Upper lobe of right lung (tissue), 1 donor: ENCODE results near the gene PCNX2. TPM values are rescaled to one million over a fixed set of nuclear protein-coding genes. Genes with fewer than 3 reads are reported as not detected.

Experiments used
- ATAC-seq: fragments of 200-7000 bp; cut with Tn5 transposase; one replicate; pipeline ENCODE4 v1.9.1; 2020; ENCODE audit warnings: mild to moderate bottlenecking, moderate library complexity
- DNase-seq: peaks from one replicate; pipeline ENCODE4 v3.0.0-alpha.2; 2020
- H3K27ac ChIP-seq: fragments of 200-600 bp; one replicate; pipeline ENCODE4 v1.8.0; 2022
- H3K27me3 ChIP-seq: fragments of 200-600 bp; one replicate; pipeline ENCODE4 v1.8.0; 2022; ENCODE audit warnings: mild to moderate bottlenecking
- H3K36me3 ChIP-seq: fragments of 200-600 bp; one replicate; pipeline ENCODE4 v1.8.0; 2022
- H3K4me1 ChIP-seq: fragments of 200-600 bp; one replicate; pipeline ENCODE4 v1.8.0; 2022
- H3K4me3 ChIP-seq: fragments of 200-600 bp; one replicate; pipeline ENCODE4 v1.8.0; 2022; ENCODE audit warnings: mild to moderate bottlenecking
- H3K9me3 ChIP-seq: fragments of 200-600 bp; one replicate; pipeline ENCODE4 v1.8.0; 2022
- intact Hi-C: fragments of 100-400 bp; cut with DNase I; formaldehyde crosslinking; loops from one replicate; pipeline ENCODE4 v1.11.0; 2022
- total RNA-seq: library from RNA; stranded (reverse); fragmentation: NEBNext Ultra II Directional; extraction: Animal tissue kit (Norgen Biotek cat#: 25700); gene quantifications from one replicate; pipeline ENCODE4 v1.2.1, GENCODE V29; 2021
- TF ChIP-seq, protein P1 (sequence below): fragments of 200-600 bp; IDR thresholded peaks from one replicate; pipeline ENCODE4 v1.8.0; 2022; ENCODE audit warnings: antibody characterized with exemption
- donor health status: DM: no; HTN: yes; CAD: no; lungs with severe emphysema.

The PCNX2 gene
- total RNA-seq, 1 donor from 2014 or later = 6.8 TPM

DNA sequence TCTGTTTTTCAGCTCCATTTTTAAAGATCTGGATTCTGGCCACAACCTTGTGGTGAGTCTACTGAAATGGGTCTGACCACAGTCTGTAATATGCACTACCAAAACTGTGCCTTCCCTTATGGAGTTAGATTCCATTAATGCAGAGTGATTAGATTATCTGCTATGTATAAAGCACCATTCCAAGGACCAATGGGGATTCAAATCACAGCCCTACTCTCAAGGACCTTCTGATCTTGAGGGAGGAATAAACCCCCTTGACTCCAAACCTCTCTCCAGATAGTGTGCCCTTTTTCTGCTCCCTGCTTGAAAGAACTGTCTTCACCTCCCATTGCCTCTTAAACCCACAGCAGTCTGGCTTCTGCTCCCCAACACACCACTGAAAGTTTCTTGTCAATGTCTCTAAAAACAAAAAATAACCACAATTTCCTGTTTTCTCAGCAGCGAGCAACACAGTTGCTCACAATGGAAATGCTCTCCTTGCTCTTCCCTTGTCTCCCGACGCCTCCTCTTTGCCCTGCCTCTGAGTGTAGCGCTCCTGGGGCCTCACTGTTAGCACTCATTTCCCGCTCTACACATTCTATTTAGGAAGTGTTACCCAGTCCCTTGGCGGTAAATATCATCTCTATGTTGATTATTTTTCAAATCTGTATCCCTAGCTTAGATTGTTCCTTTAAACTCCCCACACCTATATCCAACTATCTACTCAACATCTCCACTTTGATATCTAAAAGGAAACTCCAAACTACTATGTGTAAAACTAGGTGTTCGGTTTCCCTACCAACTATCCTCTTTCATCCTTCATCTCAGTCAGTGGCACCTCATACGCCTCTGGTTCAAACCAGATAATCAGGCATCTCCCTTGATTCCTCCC, 13.6 kb downstream of the PCNX2 start:
- Histone ChIP-seq H3K9me3 (no peaks in the 10 kb centered on the region), H3K27ac (no peak overlapping the region), H3K4me3 (no peak overlapping the region), H3K4me1 (no peaks in the 10 kb centered on the region), H3K27me3 (no peaks in the 10 kb centered on the region), H3K36me3 (no peaks in the 10 kb centered on the region)
- TF ChIP-seq, protein P1, sequence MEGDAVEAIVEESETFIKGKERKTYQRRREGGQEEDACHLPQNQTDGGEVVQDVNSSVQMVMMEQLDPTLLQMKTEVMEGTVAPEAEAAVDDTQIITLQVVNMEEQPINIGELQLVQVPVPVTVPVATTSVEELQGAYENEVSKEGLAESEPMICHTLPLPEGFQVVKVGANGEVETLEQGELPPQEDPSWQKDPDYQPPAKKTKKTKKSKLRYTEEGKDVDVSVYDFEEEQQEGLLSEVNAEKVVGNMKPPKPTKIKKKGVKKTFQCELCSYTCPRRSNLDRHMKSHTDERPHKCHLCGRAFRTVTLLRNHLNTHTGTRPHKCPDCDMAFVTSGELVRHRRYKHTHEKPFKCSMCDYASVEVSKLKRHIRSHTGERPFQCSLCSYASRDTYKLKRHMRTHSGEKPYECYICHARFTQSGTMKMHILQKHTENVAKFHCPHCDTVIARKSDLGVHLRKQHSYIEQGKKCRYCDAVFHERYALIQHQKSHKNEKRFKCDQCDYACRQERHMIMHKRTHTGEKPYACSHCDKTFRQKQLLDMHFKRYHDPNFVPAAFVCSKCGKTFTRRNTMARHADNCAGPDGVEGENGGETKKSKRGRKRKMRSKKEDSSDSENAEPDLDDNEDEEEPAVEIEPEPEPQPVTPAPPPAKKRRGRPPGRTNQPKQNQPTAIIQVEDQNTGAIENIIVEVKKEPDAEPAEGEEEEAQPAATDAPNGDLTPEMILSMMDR = no peak
- peak; percentile 78 for ATAC-seq
- intact Hi-C loops = no loop called here
- DNase-seq = no peak

DNA sequence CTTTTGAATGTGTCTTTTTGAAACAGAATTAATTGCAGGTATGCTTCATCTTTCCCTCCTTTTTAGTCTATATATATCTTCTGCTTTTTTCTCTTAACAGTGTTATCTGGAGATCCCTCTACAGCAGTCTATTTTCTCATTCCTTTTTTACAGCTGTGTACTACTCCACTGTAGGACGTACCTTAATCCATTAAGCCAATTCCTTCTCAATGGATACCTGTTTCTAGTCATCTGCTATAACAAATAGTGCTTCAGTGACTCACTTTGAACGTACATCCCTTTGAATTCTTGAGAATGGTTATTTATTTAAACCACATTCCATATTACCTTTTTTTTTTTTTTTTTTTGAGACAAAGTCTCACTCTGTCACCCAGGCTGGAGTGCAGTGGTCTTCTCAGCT, 15.6 kb downstream of the PCNX2 start:
- DNase-seq = no peak
- ATAC-seq = no peak
- Histone ChIP-seq H3K4me3 (no peak overlapping the region), H3K36me3 (no peaks in the 10 kb centered on the region), H3K27me3 (no peaks in the 10 kb centered on the region), H3K4me1 (no peaks in the 10 kb centered on the region), H3K9me3 (no peaks in the 10 kb centered on the region), H3K27ac (no peak overlapping the region)
- intact Hi-C loops = no loop called here
- TF ChIP-seq, protein P1 = no peak

DNA sequence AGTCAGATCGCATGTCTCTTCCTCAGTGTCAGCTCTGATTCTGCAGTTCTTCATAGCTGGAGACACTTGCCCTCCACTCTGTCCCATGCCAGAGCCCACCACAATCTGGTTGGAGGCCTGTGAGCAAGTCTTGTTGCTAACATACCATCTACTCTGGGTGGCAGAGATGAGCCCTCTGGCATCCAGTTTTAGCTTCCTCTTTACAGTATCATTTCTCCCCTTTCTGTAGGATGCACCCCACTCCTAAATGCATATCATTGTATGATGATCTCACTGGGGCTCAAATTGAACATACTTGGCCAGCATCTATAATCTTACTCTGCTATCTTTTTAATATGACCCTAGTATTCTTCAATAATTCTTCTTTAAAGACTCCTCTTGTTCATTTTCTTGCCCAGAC, 16.9 kb downstream of the PCNX2 start:
- no peak for DNase-seq
- ATAC-seq = no peak
- intact Hi-C loops = no loop called here
- Histone ChIP-seq H3K36me3 (no peaks in the 10 kb centered on the region), H3K4me1 (no peaks in the 10 kb centered on the region), H3K27me3 (no peaks in the 10 kb centered on the region), H3K27ac (no peak overlapping the region), H3K9me3 (no peaks in the 10 kb centered on the region), H3K4me3 (no peak overlapping the region)
- TF ChIP-seq, protein P1 = no peak

DNA sequence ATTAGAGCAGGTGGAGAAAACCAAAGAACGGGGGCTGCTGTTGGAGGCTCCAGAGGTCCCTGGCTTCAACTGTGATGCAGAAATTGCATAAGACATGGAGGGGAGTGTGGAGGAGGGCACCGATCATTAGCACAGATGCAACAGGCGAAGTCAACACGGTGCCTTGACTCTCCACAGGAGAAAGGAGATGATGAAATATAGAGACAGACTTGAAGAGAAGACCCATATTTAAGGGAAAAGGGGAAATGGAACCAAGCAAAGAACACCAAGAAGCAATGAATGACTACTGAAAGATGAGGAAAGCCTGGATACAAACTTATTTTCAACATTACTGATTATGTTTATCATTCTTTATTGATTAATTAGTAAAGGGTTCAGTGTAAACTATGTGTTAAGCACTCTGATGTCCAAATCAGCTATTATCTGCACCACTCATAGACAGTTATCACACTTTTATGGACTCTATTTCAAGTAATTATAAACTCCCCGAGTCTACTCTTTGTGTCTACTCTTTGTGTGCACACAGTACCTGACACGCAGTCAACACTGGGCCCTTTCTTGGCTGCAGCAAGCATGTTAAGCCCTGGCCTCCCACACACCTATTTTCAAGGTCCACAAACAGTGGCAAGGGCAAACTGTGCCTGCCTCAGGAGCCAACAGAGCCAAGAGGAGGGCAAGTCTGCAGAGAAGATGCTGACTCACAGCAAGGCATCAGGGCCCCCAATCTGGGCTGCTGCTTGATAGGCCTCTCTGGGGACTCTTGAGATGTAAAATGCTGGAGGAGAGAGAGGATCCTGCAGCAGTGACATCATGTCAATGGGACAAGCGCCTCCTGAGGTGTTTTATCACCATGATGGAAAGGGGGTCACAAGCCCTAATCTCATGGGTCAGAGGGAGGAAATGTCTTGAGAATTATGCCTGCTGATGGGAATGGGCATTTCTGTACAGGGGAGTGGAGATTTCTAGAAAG, 17.6 kb downstream of the PCNX2 start:
- Histone ChIP-seq H3K36me3 (no peaks in the 10 kb centered on the region), H3K4me3 (no peak overlapping the region), H3K27me3 (no peaks in the 10 kb centered on the region), H3K9me3 (no peaks in the 10 kb centered on the region), H3K4me1 (no peaks in the 10 kb centered on the region), H3K27ac (no peak overlapping the region)
- ATAC-seq = peak; percentile 32
- intact Hi-C loops = no loop called here
- TF ChIP-seq, protein P1 = no peak
- no peak for DNase-seq

DNA sequence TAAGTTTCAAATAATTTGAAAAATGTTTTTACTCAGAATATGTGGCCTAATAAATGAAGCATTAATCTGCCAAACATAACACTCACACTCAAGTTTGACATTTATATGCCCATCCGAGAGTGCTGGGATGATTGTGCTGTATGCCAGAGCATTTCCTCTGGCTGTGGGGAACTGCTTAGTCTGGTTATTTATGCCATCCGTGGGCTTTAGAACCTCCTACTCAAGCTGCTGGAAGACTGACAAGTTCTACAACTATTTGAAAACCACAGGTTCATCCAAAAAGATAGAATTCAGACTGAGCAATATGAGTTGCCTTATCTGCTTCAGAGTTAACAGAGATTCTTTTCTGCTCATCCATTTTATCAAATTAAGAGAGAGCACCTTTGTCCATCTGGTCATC, 25.9 kb downstream of the PCNX2 start:
- intact Hi-C loops = no loop called here
- TF ChIP-seq, protein P1 = no peak
- no peak overlapping the region for H3K4me3 ChIP-seq
- DNase-seq = no peak
- H3K27me3 ChIP-seq = no peaks in the 10 kb centered on the region
- H3K36me3 ChIP-seq = no peaks in the 10 kb centered on the region
- no peaks in the 10 kb centered on the region for H3K9me3 ChIP-seq
- H3K27ac ChIP-seq = no peak overlapping the region
- H3K4me1 ChIP-seq = no peaks in the 10 kb centered on the region
- no peak for ATAC-seq
